GM21737 (cell line): ENCODE data around the gene SLC24A3.

Experiments
- ATAC-seq: cut with Tn5 transposase; IDR thresholded peaks from one replicate; pipeline ENCODE4 v1.9.1; 2021; ENCODE audit warnings: mild to moderate bottlenecking, moderate library complexity; ENCODE audit not compliant: unreplicated experiment

SLC24A3 gene

GRCh38 chr20:19528286-19529030 lies 316.0 kb downstream of the SLC24A3 start:
- no peak for ATAC-seq

GRCh38 chr20:19530006-19530405 lies 317.6 kb downstream of the SLC24A3 start:
- ATAC-seq = no peak

GRCh38 chr20:19531446-19531845 lies 319.0 kb downstream of the SLC24A3 start:
- no peak for ATAC-seq

- no peak for ATAC-seq
Observed at GRCh38 chr20:19538556-19538955, 326.1 kb downstream of the SLC24A3 start.

GRCh38 chr20:19539191-19539590 lies 326.7 kb downstream of the SLC24A3 start:
- no peak for ATAC-seq

- no peak for ATAC-seq
Observed at GRCh38 chr20:19540392-19540791, 327.9 kb downstream of the SLC24A3 start.

- ATAC-seq = no peak
Observed at GRCh38 chr20:19543101-19543500, 330.7 kb downstream of the SLC24A3 start.

GRCh38 chr20:19544684-19545083 lies 332.2 kb downstream of the SLC24A3 start:
- no peak for ATAC-seq

- no peak for ATAC-seq
Observed at GRCh38 chr20:19546648-19547047, 334.2 kb downstream of the SLC24A3 start.

GRCh38 chr20:19547547-19547946 lies 335.1 kb downstream of the SLC24A3 start:
- ATAC-seq = no peak

GRCh38 chr20:19549896-19550295 lies 337.5 kb downstream of the SLC24A3 start:
- no peak for ATAC-seq

- ATAC-seq = no peak
Observed at GRCh38 chr20:19552221-19553180, 340.1 kb downstream of the SLC24A3 start.

- ATAC-seq = no peak
Observed at GRCh38 chr20:19554666-19555065, 342.2 kb downstream of the SLC24A3 start.

GRCh38 chr20:19555726-19556125 lies 343.3 kb downstream of the SLC24A3 start:
- no peak for ATAC-seq

- ATAC-seq = no peak
Observed at GRCh38 chr20:19557291-19557690, 344.8 kb downstream of the SLC24A3 start.

- ATAC-seq = no peak
Observed at GRCh38 chr20:19560881-19561480, 348.5 kb downstream of the SLC24A3 start.

GRCh38 chr20:19562426-19562825 lies 350.0 kb downstream of the SLC24A3 start:
- ATAC-seq = no peak

- ATAC-seq = no peak
Observed at GRCh38 chr20:19564261-19564660, 351.8 kb downstream of the SLC24A3 start.

- ATAC-seq = no peak
Observed at GRCh38 chr20:19565736-19566135, 353.3 kb downstream of the SLC24A3 start.

GRCh38 chr20:19566226-19566945 lies 353.9 kb downstream of the SLC24A3 start:
- no peak for ATAC-seq

GRCh38 chr20:19568128-19568527 lies 355.7 kb downstream of the SLC24A3 start:
- no peak for ATAC-seq
